Hippocampal formation (tissue), 2 donors: ENCODE results near the gene SMG9.
"Not testable (repeated sequence)": the region's sequence is repeated elsewhere in the genome, so short reads cannot be mapped to it uniquely, and the experiment has no call there.

ENCODE experiments used
- DNase-seq, 2 donors: peaks; one replicate each; lab custom pipeline; 2025; lab: John Stamatoyannopoulos, UW

SMG9 gene

GRCh38 chr19:43780706-43781525, 26.2 kb upstream of the SMG9 start, which contains the start of gene KCNN4:
KCNN4 (minus strand) TSS chr19:43780973; CDS start chr19:43780861, 112 bp downstream.
- no peak for DNase-seq

- no peak for DNase-seq
These were observed 25.1 kb upstream of the SMG9 start for GRCh38 chr19:43779820-43780219.

GRCh38 chr19:43779147-43779819, 24.5 kb upstream of the SMG9 start:
- no peak for DNase-seq

DNA sequence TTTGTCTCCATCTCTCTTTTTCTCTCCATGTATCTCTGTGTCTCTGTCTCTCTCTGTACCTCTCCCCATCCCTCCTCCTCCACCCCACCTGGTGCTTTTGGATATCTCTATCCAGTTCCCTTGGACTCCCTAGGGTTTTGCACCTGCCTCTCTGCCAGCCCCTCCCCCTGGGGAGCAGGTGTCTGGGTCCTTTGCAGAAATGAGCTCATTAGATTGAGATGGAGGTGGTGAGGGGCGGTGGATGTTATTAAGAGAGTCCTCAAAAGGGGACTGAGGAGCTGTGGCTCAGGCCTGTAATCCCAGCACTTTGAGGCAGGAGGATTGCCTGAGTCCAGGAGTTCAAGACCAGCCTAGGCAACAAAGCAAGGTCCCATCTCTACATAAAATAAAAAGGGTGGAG, 23.9 kb upstream of the SMG9 start:
- no peak for DNase-seq

DNA sequence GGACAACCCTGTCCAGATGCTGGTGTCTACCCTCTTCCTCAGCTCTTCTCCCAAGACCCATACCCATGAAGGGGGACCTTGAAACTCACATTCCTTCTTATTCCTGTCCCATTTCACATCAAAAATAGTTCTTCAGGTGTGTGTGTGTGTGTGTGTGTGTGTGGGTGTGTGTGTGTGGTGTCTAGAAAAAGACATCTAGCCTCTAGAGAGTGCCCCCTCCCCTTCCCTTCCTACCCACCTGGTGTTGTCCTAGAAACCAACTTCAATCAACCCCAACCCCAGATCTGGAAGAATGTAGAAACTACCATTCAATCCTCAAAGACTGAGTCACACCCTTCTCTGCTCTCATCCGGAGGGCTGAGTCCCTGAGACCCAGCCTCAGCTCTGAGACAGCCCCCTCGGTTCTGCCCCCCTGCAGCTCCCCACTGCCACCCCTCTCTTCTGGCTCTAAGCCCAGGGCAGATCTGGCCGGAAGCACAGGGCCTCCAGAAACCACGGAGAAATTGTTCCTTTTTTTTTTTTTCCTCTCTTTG, 22.5 kb upstream of the SMG9 start:
- DNase-seq: no peak

DNA sequence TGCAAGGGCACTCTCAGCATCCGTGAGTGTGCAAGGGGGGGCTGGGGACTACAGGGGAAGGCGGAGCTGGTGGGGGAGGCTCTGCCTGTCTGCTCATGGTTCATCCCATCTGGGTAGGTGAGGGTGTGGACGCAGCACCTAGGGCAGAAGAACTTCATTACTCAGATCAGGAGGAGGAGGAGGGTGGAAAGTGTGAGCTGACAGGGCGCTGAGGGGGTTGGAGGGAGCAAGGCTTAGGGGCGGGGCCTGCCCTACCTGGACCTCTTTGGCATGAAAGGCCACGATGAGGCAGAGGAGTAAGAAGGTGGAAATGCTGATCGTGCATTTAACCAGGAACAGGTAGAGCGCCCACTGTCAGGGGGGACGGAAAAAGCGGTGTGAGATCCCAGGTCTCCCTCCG, 21.5 kb upstream of the SMG9 start:
- no peak for DNase-seq

GRCh38 chr19:43775299-43775890, 20.6 kb upstream of the SMG9 start:
- DNase-seq: no peak

DNA sequence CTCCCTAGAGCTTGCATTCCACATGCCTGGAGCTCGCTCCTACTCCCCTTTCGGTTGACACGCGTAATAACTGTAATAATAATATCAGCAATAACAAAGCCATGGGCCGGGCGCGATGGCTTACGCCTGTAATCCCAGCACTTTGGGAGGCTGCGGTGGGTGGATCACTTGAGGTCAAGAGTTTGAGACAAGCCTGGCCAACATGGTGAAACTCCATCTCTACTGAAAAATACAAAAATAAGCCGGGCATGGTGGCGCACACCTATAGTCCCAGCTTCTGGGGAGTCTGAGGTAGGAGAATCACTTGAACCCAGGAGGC, 20.1 kb upstream of the SMG9 start:
- DNase-seq: not testable (repeated sequence)

- DNase-seq: peak in 1 of 2 donors; percentile 17
These were observed 19.6 kb upstream of the SMG9 start for GRCh38 chr19:43774103-43774939.

DNA sequence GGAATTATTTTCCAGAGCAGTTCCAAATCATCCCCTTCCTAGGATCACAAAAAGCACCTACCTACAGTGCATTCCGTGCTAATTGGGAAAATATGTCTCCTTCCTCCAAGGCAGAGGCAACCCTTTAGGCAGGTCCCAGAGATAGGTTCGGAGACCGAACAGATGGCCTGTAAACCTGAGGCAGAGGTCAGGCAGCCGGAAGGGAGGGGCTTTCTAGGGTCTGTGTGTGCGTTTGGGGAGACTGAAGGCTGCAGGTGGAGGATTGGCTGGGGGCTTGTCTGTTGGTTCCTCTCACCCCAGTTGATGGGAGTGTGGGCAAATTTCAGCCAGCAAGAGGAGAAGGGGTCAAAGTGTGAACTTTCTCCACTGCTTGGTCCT, 19.0 kb upstream of the SMG9 start:
- no peak for DNase-seq

DNA sequence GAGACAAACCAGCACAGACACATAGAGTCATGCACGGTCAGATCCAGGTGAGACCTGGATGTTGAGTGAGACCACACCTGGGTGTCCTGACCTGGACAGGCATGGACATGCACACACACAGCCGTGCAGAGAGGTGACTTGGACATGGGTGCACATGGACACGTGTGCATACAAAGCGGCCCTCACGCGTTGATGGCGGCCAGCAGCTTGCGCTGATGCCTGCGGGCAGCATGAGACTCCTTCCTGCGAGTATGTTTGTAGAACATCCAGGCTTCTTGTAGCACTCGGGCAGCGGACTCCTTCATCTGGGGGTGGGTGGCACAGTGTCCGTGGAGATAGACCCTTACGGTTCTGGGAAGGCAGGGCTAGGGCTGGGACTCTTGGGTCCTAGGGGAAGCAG, 14.5 kb upstream of the SMG9 start:
- no peak for DNase-seq

DNA sequence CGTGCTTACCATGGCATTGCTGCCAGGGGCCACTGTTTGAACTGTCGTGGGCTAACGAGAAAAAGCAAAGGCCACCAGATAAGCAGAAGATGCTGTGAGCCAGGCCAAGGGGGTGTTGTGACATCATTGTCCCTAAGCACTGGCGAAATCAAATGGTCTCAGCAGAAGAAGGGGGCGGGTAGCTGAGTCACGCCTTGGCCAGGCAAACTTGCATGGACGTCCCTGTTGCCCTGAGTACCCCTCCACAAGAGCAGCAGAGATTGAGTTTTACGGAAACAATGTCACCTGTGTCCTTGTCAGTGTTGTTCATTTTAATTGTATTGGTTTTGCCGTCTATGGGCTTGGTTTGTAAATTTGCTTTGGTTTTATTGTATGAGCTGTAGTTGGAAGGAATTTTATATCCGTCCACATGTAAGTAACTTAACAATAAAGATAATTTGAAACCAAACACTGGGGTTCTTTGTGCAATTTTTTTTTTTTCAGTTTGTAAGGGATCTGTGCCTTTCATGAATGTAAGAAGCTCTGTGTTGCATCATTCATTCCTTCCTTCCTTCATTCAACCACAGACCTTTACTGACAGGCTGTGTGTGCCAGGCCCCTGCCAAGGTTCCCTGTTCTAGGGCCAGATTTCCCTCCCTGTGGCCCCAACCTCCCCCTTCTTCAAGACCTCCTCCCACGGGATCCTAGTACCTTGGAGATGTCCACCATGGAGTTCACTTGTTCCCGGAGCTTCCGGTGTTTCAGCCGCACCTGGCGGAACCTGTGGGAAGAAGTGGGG, 13.7 kb upstream of the SMG9 start:
- no peak for DNase-seq

DNA sequence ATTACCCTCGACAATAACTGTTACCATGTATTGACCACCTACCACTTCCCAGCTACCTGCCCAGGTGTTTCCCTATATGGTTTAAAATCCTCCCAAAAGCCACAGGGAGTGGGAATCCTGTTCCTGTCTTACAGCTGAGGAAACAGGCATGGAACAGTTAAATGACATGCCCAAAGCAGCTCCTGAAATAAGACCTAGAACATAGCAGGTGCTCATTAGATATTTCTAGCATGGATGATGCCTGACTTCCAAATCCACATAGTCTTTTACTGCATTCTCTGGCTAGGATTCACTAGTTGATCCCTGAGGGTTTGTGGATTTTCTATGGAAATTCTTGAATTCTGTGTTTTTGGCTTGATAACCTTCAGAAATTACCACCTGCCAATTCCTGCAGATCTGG, 13.1 kb upstream of the SMG9 start:
- DNase-seq: no peak

DNA sequence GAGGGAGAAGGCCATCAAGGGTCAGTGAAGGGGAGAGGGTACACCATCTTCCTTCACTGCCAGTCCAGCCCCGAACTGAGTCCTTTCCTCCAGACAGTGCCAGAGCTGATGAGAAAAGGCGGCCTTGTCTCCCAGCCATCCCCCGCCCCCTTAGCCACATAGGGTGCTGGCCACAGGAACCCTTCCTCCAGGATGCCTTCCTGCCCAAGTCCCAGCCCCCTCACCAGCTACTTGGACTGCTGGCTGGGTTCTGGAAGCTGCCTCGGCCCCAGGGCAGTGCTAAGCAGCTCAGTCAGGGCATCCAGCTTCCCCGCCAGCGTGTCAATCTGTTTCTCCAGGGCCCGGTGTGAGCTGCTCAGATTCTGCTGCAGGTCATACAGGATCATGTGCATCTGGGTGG, 12.6 kb upstream of the SMG9 start:
- no peak for DNase-seq

GRCh38 chr19:43766755-43767043, 11.9 kb upstream of the SMG9 start:
- DNase-seq: no peak

- no peak for DNase-seq
These were observed 10.5 kb upstream of the SMG9 start for GRCh38 chr19:43765109-43765876.

- not testable (repeated sequence) for DNase-seq
These were observed 9.9 kb upstream of the SMG9 start for GRCh38 chr19:43764684-43765083.

GRCh38 chr19:43763473-43763939, 8.7 kb upstream of the SMG9 start:
- DNase-seq: no peak

GRCh38 chr19:43762814-43763213, 8.1 kb upstream of the SMG9 start:
- DNase-seq: no peak

GRCh38 chr19:43760941-43761340, 6.2 kb upstream of the SMG9 start:
- DNase-seq: no peak

DNA sequence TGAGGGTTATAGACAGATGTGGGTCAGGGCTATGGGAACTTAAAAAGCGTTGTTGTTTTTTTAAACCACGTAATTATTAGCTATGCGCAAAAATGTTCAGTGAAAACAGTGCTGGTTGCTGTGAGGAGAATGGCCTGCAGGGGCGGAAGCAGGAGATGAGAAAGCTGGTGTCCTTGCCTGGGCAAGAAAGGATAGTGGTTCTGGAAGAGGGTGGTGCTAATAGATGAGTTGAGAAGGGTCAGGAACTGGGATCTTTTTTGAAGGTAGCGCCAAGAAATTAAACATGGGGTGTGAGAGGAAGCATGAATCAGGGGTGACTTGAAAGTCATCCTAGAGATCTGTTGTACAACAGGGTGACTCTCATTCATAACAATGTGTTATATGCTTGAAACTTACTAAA, 4.8 kb upstream of the SMG9 start:
- DNase-seq: no peak
